Measurements from ENCODE around the gene NCOA5.
A peak's percentile ranks its signal among the peaks of the same experiment; 100 is the strongest.

Gene NCOA5

GRCh38 chr20:46088409-46089166 is 1.2 kb downstream of the NCOA5 start:
- Histone ChIP-seq H3K9me3 (ENCODE audit: insufficient read depth, low read length) (peaks cover 4% of the 10 kb centered on the region; the same call in 1 of the 2 replicates), H3K9ac (ENCODE audit: insufficient read length, low read depth) (peak overlapping the region; percentile 98), H3K4me1 (ENCODE audit: insufficient read depth, insufficient read length) (no peaks in the 10 kb centered on the region), H3K27me3 (ENCODE audit: insufficient read depth, insufficient read length) (no peaks in the 10 kb centered on the region), H3K4me3 (ENCODE audit: insufficient read length, low read depth) (peak overlapping the region; percentile 95), H3K36me3 (ENCODE audit: insufficient read depth, insufficient read length, low read length) (no peaks in the 10 kb centered on the region)
- DNase-seq (ENCODE audit: low read depth, low spot score), result no peak
- TF ChIP-seq YY1 (IDR thresholded peaks at IDR 0.05; ENCODE audit: insufficient read depth, insufficient read length), result no peak
- TF ChIP-seq SUZ12 (IDR thresholded peaks at IDR 0.05; ENCODE audit: extremely low read depth, insufficient read depth, insufficient read length), result no peak
- TF ChIP-seq ZNF274 (IDR thresholded peaks at IDR 0.05; ENCODE audit: low read depth, low read length), result no peak

- no peaks in the 10 kb centered on the region for H3K36me3 ChIP-seq (ENCODE audit: insufficient read depth, insufficient read length, low read length)
- H3K27me3 ChIP-seq (ENCODE audit: insufficient read depth, insufficient read length), result no peaks in the 10 kb centered on the region
- H3K4me3 ChIP-seq (ENCODE audit: insufficient read length, low read depth), result no peak overlapping the region
- H3K9me3 ChIP-seq (ENCODE audit: insufficient read depth, low read length), result peaks cover 4% of the 10 kb centered on the region; the same call in 1 of the 2 replicates
- no peak for TF ChIP-seq SUZ12 (IDR thresholded peaks at IDR 0.05; ENCODE audit: extremely low read depth, insufficient read depth, insufficient read length)
- no peak for TF ChIP-seq ZNF274 (IDR thresholded peaks at IDR 0.05; ENCODE audit: low read depth, low read length)
- TF ChIP-seq YY1 (IDR thresholded peaks at IDR 0.05; ENCODE audit: insufficient read depth, insufficient read length), result no peak
- no peaks in the 10 kb centered on the region for H3K4me1 ChIP-seq (ENCODE audit: insufficient read depth, insufficient read length)
- H3K9ac ChIP-seq (ENCODE audit: insufficient read length, low read depth), result no peak overlapping the region
- no peak for DNase-seq (ENCODE audit: low read depth, low spot score)
Measured at GRCh38 chr20:46087161-46087560, 2.6 kb downstream of the NCOA5 start.

DNA sequence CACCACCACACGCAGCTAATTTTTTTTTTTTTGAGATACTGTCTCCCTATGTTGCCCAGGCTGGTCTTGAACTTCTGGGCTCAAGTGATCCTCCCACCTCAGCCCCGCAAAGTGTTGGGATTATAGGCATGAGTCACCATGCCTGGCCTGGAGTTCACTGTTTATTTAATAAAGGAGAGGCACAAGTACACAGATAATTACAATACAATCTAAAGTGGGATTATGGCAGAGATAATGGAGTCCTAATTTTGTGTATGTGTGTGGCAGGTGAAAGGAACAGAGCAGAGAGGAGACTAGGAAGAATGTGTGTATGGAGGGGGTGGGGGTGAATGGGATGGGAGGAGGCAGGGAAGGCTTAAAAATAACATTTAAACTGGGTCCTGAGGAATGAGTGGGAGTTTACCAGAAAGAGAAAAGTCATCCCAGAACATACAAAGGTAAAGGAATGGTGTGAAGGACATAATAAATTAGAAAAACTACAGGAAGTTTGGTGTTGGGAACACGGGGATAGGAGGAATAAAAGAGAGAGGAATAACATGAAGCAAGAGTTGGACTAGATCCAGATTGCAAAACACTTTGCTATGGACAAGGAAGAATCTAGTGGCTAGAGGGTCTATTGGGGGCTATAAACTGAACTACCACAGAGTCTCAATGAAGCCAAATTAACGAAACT is 4.4 kb downstream of the NCOA5 start:
- H3K36me3 ChIP-seq (ENCODE audit: insufficient read depth, insufficient read length, low read length), result no peaks in the 10 kb centered on the region
- no peaks in the 10 kb centered on the region for H3K9me3 ChIP-seq (ENCODE audit: insufficient read depth, low read length)
- H3K27me3 ChIP-seq (ENCODE audit: insufficient read depth, insufficient read length), result no peaks in the 10 kb centered on the region
- DNase-seq (ENCODE audit: low read depth, low spot score), result no peak
- H3K4me3 ChIP-seq (ENCODE audit: insufficient read length, low read depth), result no peak overlapping the region
- H3K9ac ChIP-seq (ENCODE audit: insufficient read length, low read depth), result no peak overlapping the region
- TF ChIP-seq YY1 (IDR thresholded peaks at IDR 0.05; ENCODE audit: insufficient read depth, insufficient read length) (no peak), ZNF274 (IDR thresholded peaks at IDR 0.05; ENCODE audit: low read depth, low read length) (no peak), SUZ12 (IDR thresholded peaks at IDR 0.05; ENCODE audit: extremely low read depth, insufficient read depth, insufficient read length) (no peak)
- no peaks in the 10 kb centered on the region for H3K4me1 ChIP-seq (ENCODE audit: insufficient read depth, insufficient read length)

- Histone ChIP-seq H3K9ac (ENCODE audit: insufficient read length, low read depth) (no peak overlapping the region), H3K36me3 (ENCODE audit: insufficient read depth, insufficient read length, low read length) (peaks cover under 1% of the 10 kb centered on the region), H3K4me1 (ENCODE audit: insufficient read depth, insufficient read length) (no peaks in the 10 kb centered on the region), H3K9me3 (ENCODE audit: insufficient read depth, low read length) (no peaks in the 10 kb centered on the region), H3K27me3 (ENCODE audit: insufficient read depth, insufficient read length) (no peaks in the 10 kb centered on the region), H3K4me3 (ENCODE audit: insufficient read length, low read depth) (no peak overlapping the region)
- no peak for DNase-seq (ENCODE audit: low read depth, low spot score)
- TF ChIP-seq SUZ12 (IDR thresholded peaks at IDR 0.05; ENCODE audit: extremely low read depth, insufficient read depth, insufficient read length) (no peak), YY1 (IDR thresholded peaks at IDR 0.05; ENCODE audit: insufficient read depth, insufficient read length) (no peak)
Measured at GRCh38 chr20:46084805-46085178, 5.0 kb downstream of the NCOA5 start.

GRCh38 chr20:46083531-46084061 is 6.2 kb downstream of the NCOA5 start:
- Histone ChIP-seq H3K9ac (ENCODE audit: insufficient read length, low read depth) (no peak overlapping the region), H3K9me3 (ENCODE audit: insufficient read depth, low read length) (no peaks in the 10 kb centered on the region), H3K4me3 (ENCODE audit: insufficient read length, low read depth) (no peak overlapping the region), H3K4me1 (ENCODE audit: insufficient read depth, insufficient read length) (no peaks in the 10 kb centered on the region), H3K36me3 (ENCODE audit: insufficient read depth, insufficient read length, low read length) (peaks cover 13% of the 10 kb centered on the region), H3K27me3 (ENCODE audit: insufficient read depth, insufficient read length) (no peaks in the 10 kb centered on the region)
- no peak for TF ChIP-seq ZNF274 (IDR thresholded peaks at IDR 0.05; ENCODE audit: low read depth, low read length)
- TF ChIP-seq YY1 (IDR thresholded peaks at IDR 0.05; ENCODE audit: insufficient read depth, insufficient read length), result no peak
- TF ChIP-seq SUZ12 (IDR thresholded peaks at IDR 0.05; ENCODE audit: extremely low read depth, insufficient read depth, insufficient read length), result no peak
- no peak for DNase-seq (ENCODE audit: low read depth, low spot score)

DNA sequence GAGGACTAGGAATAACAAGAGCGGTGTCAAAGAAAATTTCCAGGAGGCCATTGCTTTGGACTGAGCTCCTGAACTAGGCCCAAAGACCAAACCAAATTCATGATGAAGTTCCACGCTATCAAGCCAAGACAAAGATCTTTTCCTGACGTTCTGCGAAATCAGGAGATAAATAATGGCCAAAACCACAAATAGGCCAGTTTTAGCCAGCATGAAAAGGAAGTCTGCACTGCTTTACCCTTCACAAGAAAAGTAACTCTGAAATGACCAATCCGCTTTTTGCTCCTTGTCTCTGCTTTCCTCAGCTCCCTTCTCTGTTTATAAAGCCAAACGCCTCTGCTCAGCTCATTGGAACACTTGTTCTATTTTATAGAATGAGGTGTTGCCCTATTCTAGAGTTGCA is 6.7 kb downstream of the NCOA5 start:
- Histone ChIP-seq H3K27me3 (ENCODE audit: insufficient read depth, insufficient read length) (no peaks in the 10 kb centered on the region), H3K4me1 (ENCODE audit: insufficient read depth, insufficient read length) (no peaks in the 10 kb centered on the region), H3K9ac (ENCODE audit: insufficient read length, low read depth) (no peak overlapping the region), H3K9me3 (ENCODE audit: insufficient read depth, low read length) (no peaks in the 10 kb centered on the region), H3K36me3 (ENCODE audit: insufficient read depth, insufficient read length, low read length) (peaks cover 18% of the 10 kb centered on the region), H3K4me3 (ENCODE audit: insufficient read length, low read depth) (no peak overlapping the region)
- no peak for DNase-seq (ENCODE audit: low read depth, low spot score)
- TF ChIP-seq SUZ12 (IDR thresholded peaks at IDR 0.05; ENCODE audit: extremely low read depth, insufficient read depth, insufficient read length), result no peak
- TF ChIP-seq ZNF274 (IDR thresholded peaks at IDR 0.05; ENCODE audit: low read depth, low read length), result no peak
- no peak for TF ChIP-seq YY1 (IDR thresholded peaks at IDR 0.05; ENCODE audit: insufficient read depth, insufficient read length)

DNA sequence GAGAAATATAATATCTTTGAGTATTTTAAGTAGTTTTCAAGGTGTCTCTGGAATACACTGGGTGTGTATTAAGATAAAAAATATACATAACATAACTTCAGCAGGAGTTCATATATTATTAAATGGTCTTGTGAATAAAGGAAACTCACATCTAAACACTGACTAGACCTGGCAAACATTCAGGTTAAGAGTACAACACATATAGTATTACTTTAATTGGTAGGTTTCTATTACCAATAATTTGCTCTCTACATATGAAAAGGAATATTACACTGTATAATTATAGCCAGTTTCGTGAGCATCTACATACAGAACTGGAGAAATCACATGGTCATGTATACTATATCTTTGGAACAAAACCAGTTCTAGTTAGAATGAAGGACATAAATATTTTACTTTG is 8.7 kb downstream of the NCOA5 start:
- Histone ChIP-seq H3K27me3 (ENCODE audit: insufficient read depth, insufficient read length) (no peaks in the 10 kb centered on the region), H3K4me3 (ENCODE audit: insufficient read length, low read depth) (no peak overlapping the region), H3K36me3 (ENCODE audit: insufficient read depth, insufficient read length, low read length) (peaks cover 36% of the 10 kb centered on the region), H3K4me1 (ENCODE audit: insufficient read depth, insufficient read length) (no peaks in the 10 kb centered on the region), H3K9me3 (ENCODE audit: insufficient read depth, low read length) (no peaks in the 10 kb centered on the region), H3K9ac (ENCODE audit: insufficient read length, low read depth) (no peak overlapping the region)
- TF ChIP-seq SUZ12 (IDR thresholded peaks at IDR 0.05; ENCODE audit: extremely low read depth, insufficient read depth, insufficient read length) (no peak), YY1 (IDR thresholded peaks at IDR 0.05; ENCODE audit: insufficient read depth, insufficient read length) (no peak), ZNF274 (IDR thresholded peaks at IDR 0.05; ENCODE audit: low read depth, low read length) (no peak)
- no peak for DNase-seq (ENCODE audit: low read depth, low spot score)

All from NT2/D1 (cell line).